Cardiac muscle cell (in vitro differentiated cells and primary cell): ENCODE data around the gene AXIN1. TPM values are rescaled to one million over a fixed set of nuclear protein-coding genes. Genes with fewer than 3 reads are reported as not detected.

Source experiments
- DNase-seq, 2 donors: peaks; one replicate each; pipeline versions ENCODE4 v3.0.0 to v3.0.0-alpha.2; 2010 to 2017; ENCODE audit warnings: low read depth in 1 of 2, low spot score in 1 of 2
- H3K27ac ChIP-seq: fragments of 200-600 bp; sonication (generic); 2 replicates; pipeline ENCODE4 v1.5.1; 2016
- H3K27me3 ChIP-seq: fragments of 200-600 bp; sonication (generic); 2 replicates; pipeline ENCODE4 v1.6.0; 2016; ENCODE audit warnings: control low read depth
- H3K36me3 ChIP-seq: fragments of 200-600 bp; sonication (generic); 2 replicates; pipeline ENCODE4 v1.5.1; 2016; ENCODE audit warnings: control low read depth
- H3K4me1 ChIP-seq: fragments of 200-600 bp; sonication (generic); 2 replicates; pipeline ENCODE4 v1.8.1; 2017; ENCODE audit warnings: low read depth, mild to moderate bottlenecking, mixed run types
- H3K4me3 ChIP-seq: fragments of 200-600 bp; sonication (generic); 2 replicates; pipeline ENCODE4 v1.5.1; 2016; ENCODE audit warnings: mild to moderate bottlenecking
- H3K9me3 ChIP-seq: fragments of 200-600 bp; sonication (generic); 2 replicates; pipeline ENCODE4 v1.5.1; 2017; ENCODE audit warnings: low read depth, mild to moderate bottlenecking, control low read depth
- polyA plus RNA-seq: library from polyadenylated mRNA; unstranded; fragments of >200 nt; fragmentation: Nextera tagmentation; extraction: Ambion mirVana; gene quantifications from 2 replicates; pipeline ENCODE4 v1.2.1, GENCODE V29; 2016
- total RNA-seq: library from RNA; depleted of rRNA; stranded (reverse); fragments of >200 nt; gene quantifications from 2 replicates; pipeline ENCODE4 v1.2.3, GENCODE V29; 2016
- TF ChIP-seq, protein P1 (sequence below): IDR thresholded peaks from 2 replicates; pipeline ENCODE4 v1.5.1; 2012; ENCODE audit warnings: low read depth, mild to moderate bottlenecking, low read length

The AXIN1 gene
- total and polyA plus RNA-seq, 2 experiments from 2014 or later, result 16.5 to 49.7 TPM

DNA sequence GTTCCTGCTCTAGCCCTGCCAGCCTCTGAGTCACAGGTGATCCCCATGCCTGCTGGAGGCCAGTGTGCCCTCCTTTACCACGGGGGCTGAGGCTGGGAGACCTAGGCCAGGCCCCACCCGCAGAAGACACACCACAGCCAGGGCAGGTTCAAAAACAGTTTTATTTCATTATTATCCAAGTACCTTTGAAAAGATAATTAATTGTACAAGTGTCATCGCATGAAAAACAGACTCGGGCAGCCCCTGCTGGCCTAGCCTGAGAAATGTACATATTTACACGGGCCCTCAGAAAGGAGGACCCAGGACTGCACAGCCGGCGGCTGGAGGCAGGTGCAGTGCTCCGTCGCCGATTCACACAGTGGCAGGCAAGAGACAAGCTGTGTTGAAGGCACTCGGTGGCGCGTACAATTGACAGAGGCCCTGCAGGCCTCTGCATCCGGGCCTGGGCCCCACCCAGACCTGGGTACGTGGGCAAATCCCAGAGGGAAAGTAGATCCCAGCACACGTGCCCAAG is 65.2 kb downstream of the AXIN1 start:
- no peak overlapping the region for H3K27ac ChIP-seq
- no peaks in the 10 kb centered on the region for H3K4me1 ChIP-seq
- H3K4me3 ChIP-seq, result no peak overlapping the region
- peaks cover 14% of the 10 kb centered on the region for H3K36me3 ChIP-seq
- TF ChIP-seq, protein P1, sequence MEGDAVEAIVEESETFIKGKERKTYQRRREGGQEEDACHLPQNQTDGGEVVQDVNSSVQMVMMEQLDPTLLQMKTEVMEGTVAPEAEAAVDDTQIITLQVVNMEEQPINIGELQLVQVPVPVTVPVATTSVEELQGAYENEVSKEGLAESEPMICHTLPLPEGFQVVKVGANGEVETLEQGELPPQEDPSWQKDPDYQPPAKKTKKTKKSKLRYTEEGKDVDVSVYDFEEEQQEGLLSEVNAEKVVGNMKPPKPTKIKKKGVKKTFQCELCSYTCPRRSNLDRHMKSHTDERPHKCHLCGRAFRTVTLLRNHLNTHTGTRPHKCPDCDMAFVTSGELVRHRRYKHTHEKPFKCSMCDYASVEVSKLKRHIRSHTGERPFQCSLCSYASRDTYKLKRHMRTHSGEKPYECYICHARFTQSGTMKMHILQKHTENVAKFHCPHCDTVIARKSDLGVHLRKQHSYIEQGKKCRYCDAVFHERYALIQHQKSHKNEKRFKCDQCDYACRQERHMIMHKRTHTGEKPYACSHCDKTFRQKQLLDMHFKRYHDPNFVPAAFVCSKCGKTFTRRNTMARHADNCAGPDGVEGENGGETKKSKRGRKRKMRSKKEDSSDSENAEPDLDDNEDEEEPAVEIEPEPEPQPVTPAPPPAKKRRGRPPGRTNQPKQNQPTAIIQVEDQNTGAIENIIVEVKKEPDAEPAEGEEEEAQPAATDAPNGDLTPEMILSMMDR, result no peak
- no peaks in the 10 kb centered on the region for H3K9me3 ChIP-seq
- no peak for DNase-seq
- peaks cover under 1% of the 10 kb centered on the region for H3K27me3 ChIP-seq

DNA sequence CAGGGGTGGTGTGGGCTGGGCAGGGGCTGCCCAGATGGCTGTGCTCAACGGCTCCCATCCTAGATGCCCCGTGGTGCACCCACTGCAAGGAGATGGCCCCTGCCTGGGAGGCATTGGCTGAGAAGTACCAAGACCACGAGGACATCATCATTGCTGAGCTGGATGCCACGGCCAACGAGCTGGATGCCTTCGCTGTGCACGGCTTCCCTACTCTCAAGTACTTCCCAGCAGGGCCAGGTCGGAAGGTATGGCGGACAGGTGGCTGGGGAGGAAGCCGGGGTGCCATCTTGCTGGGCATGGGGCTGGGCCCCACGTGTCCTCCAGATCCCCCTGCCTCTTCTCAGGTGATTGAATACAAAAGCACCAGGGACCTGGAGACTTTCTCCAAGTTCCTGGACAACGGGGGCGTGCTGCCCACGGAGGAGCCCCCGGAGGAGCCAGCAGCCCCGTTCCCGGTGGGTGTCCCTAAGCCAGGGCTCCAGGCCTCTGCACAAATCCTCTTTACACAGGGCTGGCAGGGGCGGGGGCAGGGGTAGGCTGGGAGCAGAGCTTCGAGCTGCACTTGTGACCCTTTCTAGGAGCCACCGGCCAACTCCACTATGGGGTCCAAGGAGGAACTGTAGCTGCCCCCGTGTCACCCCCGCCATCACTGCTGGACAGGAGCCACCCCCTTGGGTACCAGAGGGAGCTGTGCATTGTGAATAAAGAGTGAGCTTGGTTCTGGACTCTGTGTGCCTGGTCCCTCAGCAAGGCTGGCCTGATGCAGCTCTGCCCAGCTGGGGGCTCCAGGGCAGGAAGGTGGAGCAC is 65.8 kb downstream of the AXIN1 start:
- Histone ChIP-seq H3K4me1 (no peaks in the 10 kb centered on the region), H3K36me3 (peaks cover 14% of the 10 kb centered on the region), H3K9me3 (no peaks in the 10 kb centered on the region), H3K4me3 (no peak overlapping the region), H3K27ac (no peak overlapping the region), H3K27me3 (peaks cover 7% of the 10 kb centered on the region)
- DNase-seq, result no peak
- TF ChIP-seq, protein P1, result no peak

DNA sequence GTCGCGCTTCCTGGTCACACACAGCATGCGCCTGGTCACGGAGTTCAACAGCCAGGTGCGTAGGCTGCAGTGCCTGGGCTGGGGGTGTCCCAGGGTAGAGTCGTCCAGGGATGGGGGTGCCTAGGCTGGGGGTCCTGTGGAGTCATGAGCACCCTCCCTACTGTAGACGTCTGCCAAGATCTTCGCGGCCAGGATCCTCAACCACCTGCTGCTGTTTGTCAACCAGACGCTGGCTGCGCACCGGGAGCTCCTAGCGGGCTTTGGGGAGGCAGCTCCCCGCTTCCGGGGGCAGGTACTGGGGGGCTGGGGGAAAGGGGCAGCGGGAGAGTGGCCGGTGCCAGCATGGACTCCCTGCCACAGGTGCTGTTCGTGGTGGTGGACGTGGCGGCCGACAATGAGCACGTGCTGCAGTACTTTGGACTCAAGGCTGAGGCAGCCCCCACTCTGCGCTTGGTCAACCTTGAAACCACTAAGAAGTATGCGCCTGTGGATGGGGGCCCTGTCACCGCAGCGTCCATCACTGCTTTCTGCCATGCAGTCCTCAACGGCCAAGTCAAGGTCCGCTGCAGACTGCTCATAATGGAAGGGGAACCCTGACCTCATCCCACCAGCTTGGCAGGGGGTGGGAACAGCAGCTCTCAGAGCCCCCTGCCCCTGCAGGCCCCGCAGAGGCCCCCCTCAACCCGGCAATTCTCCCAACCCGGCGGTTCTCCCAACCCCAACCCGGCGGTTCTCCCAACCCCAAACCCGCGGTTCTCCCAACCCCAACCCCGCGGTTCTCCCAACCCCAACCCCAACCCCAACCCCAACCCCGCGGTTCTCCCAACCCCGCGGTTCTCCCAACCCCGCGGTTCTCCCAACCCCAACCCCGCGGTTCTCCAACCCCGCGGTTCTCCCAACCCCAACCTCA is 67.1 kb downstream of the AXIN1 start:
- Histone ChIP-seq H3K9me3 (no peaks in the 10 kb centered on the region), H3K4me1 (no peaks in the 10 kb centered on the region), H3K36me3 (peaks cover 14% of the 10 kb centered on the region), H3K4me3 (no peak overlapping the region), H3K27ac (no peak overlapping the region), H3K27me3 (peaks cover 19% of the 10 kb centered on the region)
- TF ChIP-seq, protein P1, result no peak
- no peak for DNase-seq

DNA sequence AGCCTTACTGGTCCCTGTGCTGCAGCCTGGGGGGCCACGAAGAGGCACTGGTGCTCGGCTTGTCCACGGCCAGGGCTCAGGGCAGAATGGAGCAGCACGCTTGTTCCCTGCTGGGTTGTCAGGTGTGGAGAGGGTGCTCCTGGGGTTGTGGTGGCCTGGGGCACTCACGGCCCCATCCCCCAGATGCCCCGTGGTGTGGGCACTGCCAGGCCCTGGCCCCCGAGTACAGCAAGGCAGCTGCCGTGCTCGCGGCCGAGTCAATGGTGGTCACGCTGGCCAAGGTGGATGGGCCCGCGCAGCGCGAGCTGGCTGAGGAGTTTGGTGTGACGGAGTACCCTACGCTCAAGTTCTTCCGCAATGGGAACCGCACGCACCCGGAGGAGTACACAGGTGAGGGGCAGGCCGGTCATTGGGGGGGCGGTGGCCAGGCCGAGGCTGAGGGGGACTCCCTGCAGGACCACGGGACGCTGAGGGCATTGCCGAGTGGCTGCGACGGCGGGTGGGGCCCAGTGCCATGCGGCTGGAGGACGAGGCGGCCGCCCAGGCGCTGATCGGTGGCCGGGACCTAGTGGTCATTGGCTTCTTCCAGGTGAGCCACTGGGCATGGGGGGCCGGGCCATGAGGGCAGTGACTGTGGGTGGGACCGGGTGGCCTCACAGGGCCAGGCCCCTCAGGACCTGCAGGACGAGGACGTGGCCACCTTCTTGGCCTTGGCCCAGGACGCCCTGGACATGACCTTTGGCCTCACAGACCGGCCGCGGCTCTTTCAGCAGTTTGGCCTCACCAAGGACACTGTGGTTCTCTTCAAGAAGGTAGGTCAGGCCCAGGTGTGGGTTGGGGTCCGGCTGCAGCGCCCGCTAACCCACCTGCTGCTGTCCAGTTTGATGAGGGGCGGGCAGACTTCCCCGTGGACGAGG is 68.1 kb downstream of the AXIN1 start:
- H3K27ac ChIP-seq, result no peak overlapping the region
- peaks cover 14% of the 10 kb centered on the region for H3K36me3 ChIP-seq
- H3K4me3 ChIP-seq, result no peak overlapping the region
- H3K9me3 ChIP-seq, result no peaks in the 10 kb centered on the region
- TF ChIP-seq, protein P1, result no peak
- H3K27me3 ChIP-seq, result peaks cover 26% of the 10 kb centered on the region
- no peak for DNase-seq
- no peaks in the 10 kb centered on the region for H3K4me1 ChIP-seq
